NCI-H748 (cell line): ENCODE data around the gene COL26A1.
"Not testable (repeated sequence)": the region's sequence is repeated elsewhere in the genome, so short reads cannot be mapped to it uniquely, and the experiment has no call there.

Experiments
- DNase-seq: peaks from one replicate; lab custom pipeline; 2025; ENCODE audit not compliant: unreplicated experiment; lab: John Stamatoyannopoulos, UW

Gene COL26A1

GRCh38 chr7:101401390-101402080, 38.9 kb downstream of the COL26A1 start:
- DNase-seq: no peak

GRCh38 chr7:101402081-101402779, 39.6 kb downstream of the COL26A1 start:
- no peak for DNase-seq

- no peak for DNase-seq
Observed at GRCh38 chr7:101402835-101403234, 40.2 kb downstream of the COL26A1 start.

DNA sequence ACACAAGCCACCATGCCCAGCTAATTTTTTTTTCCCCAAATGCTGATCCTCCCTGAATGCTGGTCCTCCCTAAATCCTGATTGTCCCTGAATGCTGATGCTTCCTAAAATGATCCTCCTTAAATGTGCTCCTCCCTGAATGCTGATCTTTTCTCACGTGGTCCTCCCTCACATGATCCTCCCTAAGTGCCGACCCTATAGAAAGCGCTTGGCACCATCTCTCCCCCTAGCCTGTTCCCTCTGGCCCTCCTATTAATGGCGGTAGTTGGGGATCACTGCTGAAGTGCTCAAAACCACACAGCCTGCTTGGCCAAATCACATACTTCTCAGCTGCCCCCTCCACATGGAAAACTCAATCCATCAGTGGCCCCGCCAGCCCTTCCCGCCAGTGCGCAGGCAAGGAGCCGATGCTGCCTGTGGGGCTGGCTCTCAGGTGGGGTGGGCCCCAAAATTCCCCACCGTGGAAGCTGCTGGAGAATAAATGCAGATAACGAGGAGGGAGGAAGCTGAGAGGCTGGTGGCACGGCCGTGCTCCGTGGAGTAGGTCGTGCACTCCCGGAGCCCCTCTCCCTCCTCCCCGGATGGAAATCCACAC, 42.9 kb downstream of the COL26A1 start:
- no peak for DNase-seq

DNA sequence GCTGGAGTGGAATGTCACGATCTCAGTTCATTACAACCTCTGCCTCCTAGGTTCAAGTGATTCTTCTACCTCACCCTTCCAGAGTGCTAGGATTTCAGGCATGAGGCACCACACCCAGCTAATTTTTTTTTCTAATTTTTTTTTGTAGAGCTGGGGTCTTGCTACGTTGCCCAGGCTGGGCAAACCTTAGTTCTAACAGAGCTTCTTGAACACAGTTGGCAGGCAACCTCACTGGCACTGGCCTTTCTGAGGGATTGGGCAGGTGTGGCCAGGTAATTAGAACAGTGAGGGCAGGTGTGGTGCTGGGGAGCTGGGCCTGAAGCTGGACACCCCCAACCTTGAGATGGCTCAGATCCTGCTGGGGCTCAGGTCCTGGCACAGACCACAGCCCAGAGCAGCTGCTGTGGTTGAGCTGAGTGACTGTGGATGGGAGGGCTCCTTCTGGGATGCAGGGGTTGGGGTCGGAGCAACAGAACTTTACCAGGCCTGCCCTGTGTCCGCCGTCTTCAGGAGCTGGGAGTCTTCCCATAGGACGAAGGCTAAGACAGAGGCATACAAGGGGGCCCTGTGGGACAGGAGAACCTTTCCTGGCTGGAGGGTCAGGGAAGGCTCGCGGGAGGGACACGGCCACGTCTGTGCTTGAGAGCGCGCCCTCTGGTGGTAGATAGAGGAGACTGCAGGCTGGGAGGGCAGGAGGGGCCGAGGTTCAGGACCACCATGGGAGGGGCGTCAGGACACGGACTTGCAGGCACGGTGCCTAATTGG, 48.2 kb downstream of the COL26A1 start:
- peak; percentile 31 for DNase-seq

GRCh38 chr7:101411508-101411874, 48.8 kb downstream of the COL26A1 start:
- no peak for DNase-seq

- no peak for DNase-seq
Observed at GRCh38 chr7:101412976-101413375, 50.3 kb downstream of the COL26A1 start.

- DNase-seq: no peak
Observed at GRCh38 chr7:101418694-101419093, 56.0 kb downstream of the COL26A1 start.

DNA sequence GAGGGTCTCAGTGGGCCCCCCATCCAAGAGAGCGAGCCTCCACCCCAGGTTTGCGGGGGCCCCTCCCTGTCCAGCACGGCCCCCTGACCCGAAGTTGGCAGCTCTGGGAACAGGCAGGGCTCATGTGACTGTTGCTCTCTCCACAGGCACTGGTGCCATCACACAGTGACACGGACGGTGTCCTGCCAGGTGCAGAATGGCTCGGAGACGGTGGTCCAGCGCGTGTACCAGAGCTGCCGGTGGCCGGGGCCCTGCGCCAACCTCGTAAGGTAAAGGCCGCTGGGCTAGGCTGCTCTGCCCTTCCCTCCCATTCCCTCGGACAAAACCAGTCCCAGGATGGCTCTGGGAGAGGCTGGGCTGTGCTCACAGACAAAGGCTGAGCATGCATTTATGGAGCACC, 57.2 kb downstream of the COL26A1 start:
- DNase-seq: no peak

DNA sequence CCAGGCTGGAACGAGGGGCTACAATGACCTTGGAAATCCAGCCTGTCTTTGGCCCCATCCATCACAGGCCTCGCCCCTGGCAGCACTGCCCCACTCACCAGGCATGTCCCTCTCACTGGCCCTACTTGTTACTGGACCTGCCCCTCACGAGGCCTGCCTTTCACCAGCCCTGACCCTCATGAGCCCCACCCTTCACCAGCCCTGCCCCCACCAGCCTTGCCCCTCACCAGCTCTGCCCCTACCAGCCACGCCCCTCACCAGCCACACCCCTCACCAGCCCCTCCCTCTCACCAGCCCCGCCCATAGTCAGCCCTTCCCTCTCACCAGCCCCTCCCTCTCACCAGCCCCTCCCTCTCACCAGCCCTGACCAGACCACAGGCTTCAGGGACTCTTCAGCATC, 57.8 kb downstream of the COL26A1 start:
- no peak for DNase-seq

- DNase-seq: no peak
Observed at GRCh38 chr7:101422356-101423195, 59.9 kb downstream of the COL26A1 start.

- DNase-seq: no peak
Observed at GRCh38 chr7:101426303-101427011, 63.8 kb downstream of the COL26A1 start.

DNA sequence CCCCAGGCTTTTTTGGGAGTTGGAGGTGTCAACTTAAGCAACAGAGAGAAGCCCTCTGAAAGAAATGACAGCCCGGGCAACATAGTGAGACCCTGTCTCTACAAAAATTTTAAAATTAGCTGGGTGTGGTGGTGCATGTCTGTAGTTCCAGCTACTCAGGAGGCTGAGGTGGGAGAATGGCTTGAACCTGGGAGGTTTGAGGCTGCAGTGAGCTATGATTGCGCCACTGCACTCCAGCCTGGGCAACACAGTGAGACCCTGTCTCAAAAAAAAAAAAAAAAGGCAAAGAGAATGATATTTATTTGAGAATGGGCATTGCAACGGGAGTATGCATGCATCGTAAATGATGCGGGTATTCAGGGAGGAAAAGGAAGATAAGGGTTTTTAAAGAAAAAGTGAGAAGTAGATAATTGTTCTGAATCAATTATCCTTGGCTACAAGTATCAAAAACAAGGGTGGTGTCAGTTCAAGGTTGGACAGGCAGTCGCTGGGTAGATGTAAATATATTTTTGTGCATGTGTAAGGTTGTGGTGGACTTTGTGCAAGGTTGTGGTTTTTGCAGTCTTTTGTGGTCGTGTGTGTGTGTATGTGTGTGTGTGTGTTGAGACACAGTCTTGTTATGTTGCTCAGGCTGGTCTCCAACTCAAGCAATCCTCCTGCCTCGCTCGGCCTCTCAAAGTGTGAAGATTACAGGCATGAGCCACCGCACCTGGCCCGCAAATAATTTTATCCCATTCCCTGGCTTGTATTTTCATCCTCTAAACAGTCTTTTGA, 65.6 kb downstream of the COL26A1 start:
- no peak for DNase-seq

DNA sequence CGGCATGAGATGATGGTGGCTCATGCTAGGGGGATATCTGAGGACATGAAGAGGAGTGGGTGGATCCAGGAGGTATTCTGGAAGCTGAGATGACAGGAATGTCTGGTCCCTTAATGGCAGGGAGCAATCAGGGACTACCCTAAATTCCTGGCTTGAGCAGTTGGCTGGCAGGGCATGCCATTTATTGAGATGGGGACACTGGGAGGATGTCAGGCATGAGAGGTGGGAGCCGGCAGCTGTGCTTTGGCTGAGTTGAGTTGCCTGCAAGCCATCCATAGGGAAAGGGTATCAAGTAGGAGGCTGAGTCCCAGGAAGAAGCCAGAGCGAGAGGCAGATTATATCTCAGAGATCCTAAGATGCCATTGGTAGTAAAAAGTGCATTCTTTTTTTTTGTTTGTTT, 69.6 kb downstream of the COL26A1 start:
- no peak for DNase-seq

DNA sequence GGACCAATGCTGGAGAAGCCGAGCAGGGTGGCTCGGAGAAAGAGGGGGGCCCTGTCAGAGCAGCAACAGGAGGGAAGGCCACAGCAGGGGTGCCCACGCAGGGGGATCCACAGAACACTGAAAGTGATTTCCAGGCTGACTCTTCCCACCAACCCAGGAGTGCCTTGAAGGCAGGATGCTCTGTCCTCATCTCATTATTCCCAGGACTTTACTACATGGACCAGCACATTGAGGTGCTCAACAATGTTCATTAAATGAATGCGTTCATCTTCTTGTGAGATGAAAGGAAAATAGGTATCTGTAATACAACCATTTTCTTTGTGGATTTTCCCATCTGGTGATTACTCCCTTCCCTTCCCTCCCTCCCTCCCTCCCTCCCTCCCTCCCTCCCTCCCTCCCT, 71.0 kb downstream of the COL26A1 start:
- no peak for DNase-seq

- DNase-seq: not testable (repeated sequence)
Observed at GRCh38 chr7:101434155-101434554, 71.5 kb downstream of the COL26A1 start.

- DNase-seq: no peak
Observed at GRCh38 chr7:101435461-101436220, 73.0 kb downstream of the COL26A1 start.

DNA sequence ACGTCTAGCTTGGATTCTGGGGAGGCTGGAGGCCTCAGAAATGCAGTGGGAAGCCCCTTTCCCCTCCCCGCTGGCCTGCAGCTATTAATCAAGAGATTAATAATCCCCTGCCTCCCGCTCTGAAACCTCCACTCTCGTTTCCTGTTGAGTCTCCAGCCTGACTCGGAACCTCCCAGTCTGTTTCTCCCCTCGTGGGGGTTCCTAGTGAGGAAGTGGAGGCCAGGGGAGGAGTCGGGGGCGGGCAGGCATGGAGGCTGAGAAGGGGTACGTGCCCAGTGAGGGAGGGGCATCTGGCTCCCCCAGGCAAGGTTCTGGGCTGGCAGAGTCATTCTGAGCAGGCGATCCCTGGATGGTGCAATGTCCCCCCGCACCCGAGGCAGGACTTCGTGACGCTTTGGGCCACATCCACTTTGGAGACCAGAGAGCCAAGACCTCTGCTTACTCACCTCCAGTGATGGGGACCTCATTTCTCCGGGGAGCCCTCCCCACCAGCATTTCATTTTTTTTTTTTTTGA, 73.6 kb downstream of the COL26A1 start:
- DNase-seq: no peak
